Measurements from ENCODE around the gene TM9SF3.
A peak's percentile ranks its signal among the peaks of the same experiment; 100 is the strongest.

The TM9SF3 gene

DNA sequence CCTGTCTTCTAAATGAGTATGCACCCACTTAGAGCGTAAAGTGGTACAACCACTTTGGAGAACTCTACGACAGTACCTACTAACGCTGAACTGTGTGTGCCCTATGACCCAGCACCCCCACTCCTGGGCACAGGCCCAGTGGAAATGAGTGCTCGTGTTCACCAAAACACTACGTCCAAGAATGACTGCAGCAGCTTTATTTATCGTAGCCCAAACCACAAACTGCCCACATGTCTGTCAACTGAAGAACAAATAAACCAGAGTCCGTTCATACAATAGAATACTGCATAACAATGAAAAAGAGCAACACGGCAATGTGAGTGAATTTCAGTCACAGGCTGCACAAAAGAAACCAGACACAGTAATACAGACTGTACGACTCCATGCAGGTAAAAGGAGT, 108.5 kb downstream of the TM9SF3 start:
- DNase-seq (ENCODE audit: low read depth): no peak
- TF ChIP-seq CTCF (conservative IDR thresholded peaks at IDR 0.05; ENCODE audit: low read length): no peak
- H3K4me3 ChIP-seq (ENCODE audit: low read length): no peak overlapping the region

DNA sequence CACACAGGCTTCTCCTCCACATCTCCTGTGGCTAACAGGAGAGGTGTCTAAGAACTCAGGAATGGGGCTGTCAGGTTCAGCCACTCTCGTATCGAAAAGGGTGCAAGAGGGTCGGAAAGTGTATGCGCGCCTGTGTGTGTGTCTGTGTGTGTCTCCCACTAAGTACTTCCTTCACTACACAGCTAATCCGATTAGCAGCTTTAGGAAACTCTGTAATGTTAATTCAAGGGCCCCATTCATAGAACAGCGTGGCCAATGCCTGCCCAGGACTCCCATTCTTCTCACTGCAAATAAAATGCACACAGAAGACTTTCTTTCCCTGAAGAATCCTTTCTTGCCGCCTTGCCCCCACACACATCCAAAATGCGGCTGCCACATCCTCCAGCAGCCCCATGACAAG, 112.9 kb downstream of the TM9SF3 start:
- H3K4me3 ChIP-seq (ENCODE audit: low read length): no peak overlapping the region
- no peak for TF ChIP-seq CTCF (conservative IDR thresholded peaks at IDR 0.05; ENCODE audit: low read length)
- no peak for DNase-seq (ENCODE audit: low read depth)

DNA sequence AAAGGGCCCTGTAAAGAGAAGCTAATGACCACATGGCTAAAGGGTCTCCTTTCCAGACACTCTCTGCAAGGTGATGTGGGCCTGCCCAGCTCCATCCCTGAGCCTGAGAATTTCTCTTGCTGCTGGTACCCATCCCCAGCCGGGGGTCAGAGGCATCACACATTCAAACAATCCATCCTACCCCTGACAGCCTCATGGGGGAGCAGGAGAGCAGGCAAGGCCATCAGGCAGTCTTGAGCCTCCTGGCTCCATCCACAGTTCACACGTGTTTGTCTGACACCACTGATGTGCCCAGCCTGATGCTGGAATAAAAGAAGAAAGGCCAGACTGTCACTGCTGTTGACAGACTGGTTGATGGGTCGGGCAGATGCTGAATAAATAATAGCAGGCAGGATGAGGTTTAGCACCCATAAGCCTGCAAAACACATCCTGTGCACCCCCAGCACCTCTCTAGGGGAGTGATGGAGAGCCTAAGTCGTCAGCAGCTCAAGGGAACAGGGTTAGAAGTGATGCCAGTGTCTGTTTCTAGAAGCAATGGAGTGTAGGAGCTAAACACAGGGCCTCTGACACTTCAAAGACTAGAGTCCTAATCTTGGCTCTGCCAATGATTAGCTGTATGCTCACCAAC, 116.6 kb downstream of the TM9SF3 start:
- H3K4me3 ChIP-seq (ENCODE audit: low read length): no peak overlapping the region
- peak; percentile 64 for TF ChIP-seq CTCF (conservative IDR thresholded peaks at IDR 0.05; ENCODE audit: low read length)
- peak; percentile 24 for DNase-seq (ENCODE audit: low read depth)

DNA sequence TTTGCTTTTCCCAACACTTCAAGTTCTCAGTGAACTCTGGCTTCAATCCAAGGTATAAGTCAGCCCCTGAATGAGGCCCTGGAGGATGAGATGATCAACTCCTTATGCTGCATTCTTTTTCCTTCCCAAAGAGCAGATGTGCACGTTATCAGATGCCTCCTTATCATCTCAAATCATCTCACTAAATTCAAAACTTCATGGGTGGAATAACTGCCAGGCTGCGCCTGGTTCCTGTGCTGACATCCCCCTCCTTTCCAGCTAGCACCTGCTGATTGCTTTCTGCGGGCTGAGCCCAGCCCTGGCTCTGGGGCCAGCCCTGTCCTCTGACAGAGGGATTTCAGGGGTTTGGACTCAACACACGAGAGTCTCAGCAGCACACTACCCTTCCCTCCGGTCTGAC, 118.0 kb downstream of the TM9SF3 start:
- no peak overlapping the region for H3K4me3 ChIP-seq (ENCODE audit: low read length)
- TF ChIP-seq CTCF (conservative IDR thresholded peaks at IDR 0.05; ENCODE audit: low read length): no peak
- DNase-seq (ENCODE audit: low read depth): no peak
